ENCODE data around the gene TOMT.

TOMT gene

DNA sequence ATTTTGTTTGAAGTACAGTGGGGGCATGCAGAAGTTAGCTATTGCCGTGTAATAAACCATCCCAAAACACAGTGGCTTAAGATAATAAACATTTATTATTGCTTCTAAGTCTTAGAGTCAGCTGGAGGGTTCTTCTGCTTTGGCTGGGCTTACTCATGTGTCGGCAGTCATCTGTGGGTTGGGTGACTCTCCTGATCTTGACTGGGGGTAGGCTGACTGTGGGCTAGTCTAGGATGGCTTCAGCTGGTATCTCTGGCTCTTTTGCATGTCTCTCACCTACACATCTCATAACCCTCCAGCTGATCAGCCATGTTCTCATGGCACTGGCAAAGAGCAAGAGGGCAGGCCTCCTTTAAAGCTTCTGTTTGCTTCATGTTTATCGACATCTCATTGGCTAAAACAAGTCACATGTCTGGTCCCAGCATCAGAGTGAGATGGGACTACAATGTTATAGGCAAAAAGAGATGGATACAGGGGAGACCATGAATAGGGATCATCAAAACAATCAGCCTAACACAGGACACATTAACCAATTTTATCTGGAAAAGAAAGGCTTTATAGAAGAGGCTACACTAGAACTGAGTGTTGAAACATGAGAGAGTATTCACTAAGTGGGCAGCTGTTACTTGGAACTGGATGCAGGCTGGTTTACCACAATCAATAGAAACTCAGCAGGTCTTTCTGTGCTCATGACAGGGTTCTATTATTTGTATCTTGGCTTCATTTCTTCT lies 19.9 kb upstream of the TOMT start:
- DNase-seq (ENCODE audit: insufficient read length, low spot score) (no peak), FAIRE-seq (no peak)

DNA sequence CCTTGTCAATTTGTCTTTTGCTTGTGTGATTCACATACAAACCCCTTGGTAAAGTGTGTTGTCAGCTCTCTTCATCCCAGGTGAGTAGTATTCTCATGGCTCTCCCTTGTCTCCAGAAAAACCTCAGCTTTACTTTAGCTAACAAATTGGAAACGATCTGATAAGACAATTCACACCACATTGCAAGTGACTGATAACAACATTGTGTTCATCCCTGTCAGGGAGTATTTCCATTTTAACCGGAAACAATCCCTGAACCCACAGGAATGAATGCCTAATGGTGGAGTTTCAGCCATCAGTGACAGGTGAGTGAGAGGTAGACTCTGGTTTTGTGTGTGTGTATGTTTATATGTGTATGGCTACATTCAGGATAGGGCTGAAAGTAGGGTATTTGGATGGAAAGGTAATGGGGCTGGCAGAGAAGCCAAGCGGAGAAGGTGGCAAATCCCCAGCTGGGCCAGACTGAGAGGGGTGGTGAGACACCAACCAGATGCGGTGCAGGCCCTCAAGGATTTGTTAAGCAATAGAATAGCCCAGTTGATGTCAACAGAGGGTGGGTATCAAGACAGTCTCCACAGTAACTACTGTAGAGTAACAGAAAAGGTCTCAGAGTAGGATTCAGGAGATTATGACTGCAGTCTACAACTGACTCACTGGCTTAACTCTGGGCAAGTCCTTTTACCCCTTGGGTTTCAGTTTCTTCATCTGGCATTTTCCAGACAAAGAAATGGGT lies 17.5 kb upstream of the TOMT start:
- peak; percentile 52 for FAIRE-seq
- DNase-seq (ENCODE audit: insufficient read length, low spot score): no peak

GRCh38 chr11:72091292-72091691 lies 14.4 kb upstream of the TOMT start:
- DNase-seq (ENCODE audit: insufficient read length, low spot score) (peak; percentile 64), FAIRE-seq (peak; percentile 59)

DNA sequence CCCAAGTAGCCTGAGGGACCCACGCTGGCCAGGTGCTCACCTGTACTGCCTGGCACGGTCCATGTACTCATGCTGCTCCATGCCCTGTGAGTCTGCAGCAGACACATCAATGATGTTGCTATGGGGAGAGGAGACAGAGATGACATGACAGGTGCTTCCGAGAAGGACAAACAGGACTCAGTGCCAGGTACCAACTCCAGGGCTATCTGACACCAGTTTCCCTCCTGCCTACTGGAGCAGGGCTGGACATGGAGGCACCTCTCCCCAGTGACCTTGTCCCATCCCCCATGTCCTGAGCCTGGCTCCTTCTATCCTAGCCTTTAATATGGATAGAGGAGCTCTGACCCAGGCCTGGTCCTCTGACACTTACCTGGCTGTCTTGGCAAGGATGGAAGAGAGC lies 7.0 kb upstream of the TOMT start:
- no peak for FAIRE-seq

GRCh38 chr11:72100009-72100408 lies 5.7 kb upstream of the TOMT start:
- no peak for FAIRE-seq

More for the DNA sequence above, 7.0 kb upstream of the TOMT start:
- no peak for DNase-seq (ENCODE audit: insufficient read length, low spot score)

DNA sequence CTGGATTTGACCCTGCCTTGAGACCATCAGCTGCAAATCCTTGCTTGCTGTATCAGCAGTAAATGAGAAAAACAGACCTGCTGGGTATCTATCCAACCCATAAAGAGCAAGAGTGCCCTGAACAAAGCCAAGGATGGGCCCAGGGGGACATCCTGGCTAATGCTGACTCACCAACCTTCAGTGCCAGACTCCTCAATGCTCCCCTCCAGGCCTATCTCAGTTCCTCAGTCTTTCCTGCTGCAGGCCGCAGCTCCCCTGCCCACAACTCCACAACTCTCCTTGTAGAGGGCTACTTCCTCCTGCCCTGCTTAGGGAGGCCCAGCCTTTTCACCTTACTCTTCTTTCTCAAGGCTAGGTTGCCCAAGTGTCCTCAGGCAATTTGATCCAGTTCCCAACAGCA lies 5.3 kb upstream of the TOMT start:
- FAIRE-seq (no peak), DNase-seq (ENCODE audit: insufficient read length, low spot score) (no peak)

More at GRCh38 chr11:72100009-72100408, 5.7 kb upstream of the TOMT start:
- no peak for DNase-seq (ENCODE audit: insufficient read length, low spot score)

DNA sequence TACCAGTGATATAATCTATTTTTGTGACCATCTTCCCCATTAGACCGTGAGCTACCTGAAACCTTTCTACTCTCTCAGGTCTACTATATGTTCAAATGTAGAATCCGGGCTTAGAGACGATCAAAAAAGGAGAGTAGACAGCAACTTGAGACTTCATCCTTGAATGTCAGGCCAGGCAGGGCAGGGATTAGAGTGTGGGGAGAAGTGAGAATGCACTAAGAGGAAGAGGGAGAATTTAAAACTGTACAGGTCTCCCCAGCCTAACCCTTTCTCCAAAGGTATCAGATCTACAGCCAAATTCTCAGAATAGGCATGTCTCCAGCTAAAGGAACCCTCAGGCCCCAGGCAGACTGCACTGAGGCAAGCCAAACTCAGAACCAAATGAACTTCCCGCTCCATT lies 3.6 kb upstream of the TOMT start:
- FAIRE-seq (no peak), DNase-seq (ENCODE audit: insufficient read length, low spot score) (no peak)

GRCh38 chr11:72102631-72102945 lies 3.1 kb upstream of the TOMT start:
- FAIRE-seq: no peak

DNA sequence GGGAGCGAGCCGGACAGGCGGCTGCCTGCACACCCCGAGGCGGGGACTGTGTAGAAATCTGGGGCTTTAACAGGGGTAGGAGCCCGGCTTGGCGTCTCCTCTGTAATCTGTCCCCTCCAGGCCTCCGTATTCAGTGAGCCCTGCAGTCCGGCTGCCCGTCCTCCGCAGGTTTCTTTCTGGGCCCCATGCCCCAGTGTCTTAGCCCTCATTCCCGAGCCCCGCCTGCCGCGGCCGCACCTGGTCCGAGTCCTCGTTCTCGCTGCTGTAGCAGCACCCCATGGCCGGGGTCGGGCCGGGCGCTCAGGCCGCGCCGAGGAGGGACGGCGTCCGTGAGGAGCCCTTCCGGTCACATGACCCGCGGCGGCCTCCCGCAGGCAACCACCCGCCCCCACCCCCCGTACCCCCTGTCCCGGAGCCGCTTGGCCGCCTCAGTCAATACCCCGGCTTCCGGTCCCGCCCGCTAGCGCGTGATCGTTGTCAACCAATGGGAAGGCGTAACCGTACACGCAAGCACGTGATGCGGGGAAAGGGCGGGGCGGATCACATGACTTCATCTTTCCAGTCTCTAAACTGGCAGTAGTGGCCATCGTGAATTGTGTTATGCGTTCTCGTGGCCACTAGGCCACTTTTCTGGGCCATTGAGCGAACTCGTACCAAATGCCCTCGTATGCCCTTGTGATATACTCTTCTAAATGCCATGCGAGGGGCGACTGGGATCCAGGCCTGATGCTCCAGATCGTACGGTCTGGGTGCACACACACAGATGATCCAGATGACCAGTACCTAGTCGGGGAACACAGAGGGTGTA lies 2.6 kb upstream of the TOMT start, which contains the start of gene LAMTOR1:
Gene LAMTOR1, minus strand, starts transcription at position 352 of the 808 bp plus-strand sequence. Its CDS starts 73 bp downstream, at position 279.
- FAIRE-seq: peak; percentile 99
- peak; percentile 97 for DNase-seq (ENCODE audit: insufficient read length, low spot score)

More at GRCh38 chr11:72102631-72102945, 3.1 kb upstream of the TOMT start:
- no peak for DNase-seq (ENCODE audit: insufficient read length, low spot score)

DNA sequence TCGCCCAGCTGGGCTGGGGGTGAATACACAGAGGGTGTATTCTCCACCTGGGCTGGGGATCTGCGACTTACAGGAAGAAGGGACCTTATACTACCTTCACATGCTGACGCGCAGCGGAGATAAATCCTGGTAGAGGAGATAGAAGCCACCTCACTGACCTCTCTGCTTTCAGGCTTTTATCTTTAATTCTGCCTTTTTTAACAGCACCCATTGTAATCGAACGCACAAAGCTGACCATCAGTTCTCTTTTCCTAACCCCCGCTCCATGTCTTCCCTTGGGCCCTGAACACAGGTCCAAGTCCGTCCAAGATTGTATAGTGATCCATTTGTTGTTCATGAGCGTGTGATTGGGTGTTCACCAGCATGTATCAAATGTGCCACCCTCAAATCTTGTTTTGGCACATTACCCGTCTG lies 2.0 kb upstream of the TOMT start:
- FAIRE-seq: no peak

GRCh38 chr11:72111300-72112142 lies 5.8 kb downstream of the TOMT start:
- FAIRE-seq (no peak), DNase-seq (ENCODE audit: insufficient read length, low spot score) (no peak)

More for the DNA sequence above, 2.0 kb upstream of the TOMT start:
- DNase-seq (ENCODE audit: insufficient read length, low spot score): no peak

DNA sequence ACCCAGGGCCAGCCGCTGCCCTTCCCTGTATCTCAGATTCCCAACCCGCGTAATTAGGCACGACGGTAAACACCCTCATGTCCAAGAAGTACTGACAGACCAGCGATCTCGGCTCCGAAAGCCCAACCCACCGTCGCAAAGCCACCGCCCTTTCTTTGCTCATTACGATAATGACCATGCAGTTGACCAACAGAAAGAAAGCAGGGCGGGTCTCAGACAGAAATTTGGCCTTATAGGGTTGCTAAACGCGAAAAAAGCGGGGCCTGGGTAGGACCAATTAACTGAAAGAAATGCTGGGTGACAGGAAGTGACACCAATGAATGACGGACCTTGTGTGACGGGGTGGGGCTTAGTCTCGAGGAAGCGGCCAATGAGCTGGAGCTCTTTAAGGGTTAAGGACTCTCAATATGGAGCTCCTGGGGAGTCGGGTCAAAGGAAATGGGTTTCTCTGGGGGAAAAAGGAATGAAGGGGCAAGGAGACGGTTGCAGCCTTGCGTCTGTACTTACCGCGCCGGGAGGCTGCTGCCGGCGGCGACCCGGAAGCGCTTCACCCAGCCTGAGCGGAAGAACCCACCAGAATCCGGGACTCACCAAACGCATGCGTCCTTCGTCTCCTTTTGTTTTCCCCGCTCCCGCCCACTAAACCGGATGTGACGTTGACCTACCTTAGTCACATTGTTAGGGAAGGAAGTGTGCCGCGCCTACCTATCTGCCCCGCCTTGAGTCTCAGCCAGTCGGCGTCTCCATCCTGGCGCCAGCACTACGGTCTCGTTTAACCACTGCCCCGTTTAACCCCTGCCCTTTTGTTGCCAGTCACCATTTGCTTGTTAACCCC lies 6.6 kb downstream of the TOMT start, which contains the start of gene ANAPC15:
Gene ANAPC15, minus strand, starts transcription at position 553 of the 835 bp plus-strand sequence. CDS start 1,419 bp downstream, outside the sequence.
- peak; percentile 97 for DNase-seq (ENCODE audit: insufficient read length, low spot score)
- peak; percentile 96 for FAIRE-seq

DNA sequence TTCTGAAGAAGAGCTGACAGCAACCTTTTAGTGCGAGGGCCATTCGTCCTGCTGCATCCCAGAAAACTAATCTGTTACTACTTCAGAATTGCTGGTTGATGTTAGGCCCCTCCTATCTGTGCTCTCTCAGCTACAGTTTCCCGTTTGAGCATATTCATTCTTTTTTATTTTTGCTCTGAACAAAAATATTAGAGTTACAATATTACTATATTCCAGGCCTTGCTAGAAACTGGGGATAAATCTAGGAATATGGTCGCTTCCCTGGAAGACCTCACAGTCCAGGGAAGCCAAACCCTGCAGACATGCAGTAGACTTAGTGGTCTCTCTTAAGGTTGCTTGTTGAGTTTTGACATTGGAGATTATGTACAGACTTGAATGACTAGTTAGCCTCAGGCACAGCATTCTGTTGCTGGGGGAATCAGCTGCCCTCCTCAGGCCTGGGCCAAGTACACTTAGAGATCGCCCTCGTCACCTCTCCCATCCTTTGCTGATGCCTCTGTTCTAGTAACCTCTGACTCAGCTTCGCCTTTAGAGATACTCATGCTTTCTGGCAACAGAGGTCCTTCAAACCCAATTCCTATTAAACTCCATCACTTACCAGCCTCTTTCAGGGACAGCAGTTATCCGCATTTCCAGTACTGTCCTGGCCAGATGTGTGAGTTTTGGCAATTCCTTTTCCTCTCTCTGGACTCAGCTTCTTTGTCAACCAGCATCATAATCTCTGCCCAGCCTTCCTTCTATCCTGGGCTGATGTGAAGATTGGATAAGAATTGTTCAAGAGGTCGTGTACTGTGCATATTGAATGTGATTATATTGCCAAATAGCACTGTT lies 7.5 kb downstream of the TOMT start:
- DNase-seq (ENCODE audit: insufficient read length, low spot score) (no peak), FAIRE-seq (no peak)

DNA sequence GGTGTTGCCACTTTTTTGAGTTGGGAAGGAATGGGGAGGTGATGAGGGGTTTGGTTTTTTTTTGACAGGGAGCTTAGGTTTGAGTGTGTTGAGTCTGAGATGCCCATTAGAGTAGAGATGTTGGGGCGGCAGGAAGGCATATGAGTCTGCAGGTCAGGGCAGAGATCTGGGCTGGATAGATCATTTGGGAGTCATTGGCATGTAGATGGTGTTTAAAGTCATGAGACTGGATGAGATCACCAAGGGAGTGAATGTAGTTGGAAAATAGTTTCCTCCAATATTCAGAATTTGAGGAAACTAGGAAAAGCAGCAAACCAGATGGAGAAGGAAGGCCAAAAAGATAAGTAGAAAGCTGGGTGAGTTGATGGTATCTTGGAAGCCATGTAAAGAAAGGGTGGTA lies 8.8 kb downstream of the TOMT start:
- FAIRE-seq: no peak
- no peak for DNase-seq (ENCODE audit: insufficient read length, low spot score)

- FAIRE-seq (no peak), DNase-seq (ENCODE audit: insufficient read length, low spot score) (no peak)
These were observed 10.5 kb downstream of the TOMT start for GRCh38 chr11:72116019-72116755.

DNA sequence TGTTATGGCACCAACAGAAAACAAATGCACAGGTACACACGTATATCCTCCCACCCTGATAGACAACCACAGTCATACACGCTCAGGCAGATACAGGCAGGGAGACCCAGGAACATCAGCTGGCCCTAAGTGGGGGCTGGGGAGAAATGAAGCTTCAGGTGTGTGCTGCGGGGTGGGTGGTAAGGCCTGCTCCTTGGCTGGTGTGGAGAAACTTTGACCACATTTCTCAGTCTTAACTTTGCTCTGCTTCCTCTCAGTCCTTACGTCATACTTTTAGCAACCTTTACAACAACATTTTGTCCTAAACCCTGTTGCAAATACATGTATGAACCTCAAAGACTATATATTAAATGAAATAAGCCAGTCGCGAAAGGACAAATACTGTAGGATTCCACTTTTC lies 13.5 kb downstream of the TOMT start:
- FAIRE-seq (no peak), DNase-seq (ENCODE audit: insufficient read length, low spot score) (no peak)

DNA sequence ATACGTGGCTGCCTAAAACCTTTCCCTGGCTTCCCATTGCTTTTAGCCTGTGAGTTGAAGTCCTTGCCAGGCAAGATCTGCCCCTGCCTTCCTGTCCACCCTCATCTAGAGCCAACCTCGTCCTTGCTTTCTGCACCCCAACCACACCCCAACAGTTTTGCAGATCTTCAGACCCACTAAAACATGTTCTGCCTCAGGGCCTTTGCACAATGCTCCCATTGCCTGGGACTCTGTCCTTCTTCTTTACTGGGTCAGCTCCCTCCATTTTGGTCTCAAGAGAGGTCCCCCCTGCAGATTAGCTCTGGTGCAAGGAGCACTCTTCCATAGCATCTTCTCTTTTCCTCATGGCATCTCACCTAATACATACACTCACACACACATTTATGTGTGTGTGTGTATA lies 15.2 kb downstream of the TOMT start:
- DNase-seq (ENCODE audit: insufficient read length, low spot score): no peak
- FAIRE-seq: no peak

- DNase-seq (ENCODE audit: insufficient read length, low spot score): no peak
- FAIRE-seq: no peak
These were observed 16.9 kb downstream of the TOMT start for GRCh38 chr11:72122607-72123006.
